Psoas muscle (tissue), 8 donors: ENCODE measurements around the gene PHIP. TPM values are rescaled to one million over a fixed set of nuclear protein-coding genes. Genes with fewer than 3 reads are reported as not detected.

ENCODE experiments used
- ATAC-seq, 4 donors: fragments of 200-7000 bp; cut with Tn5 transposase; one replicate each; pipeline ENCODE4 v1.9.1; 2020; ENCODE audit warnings: moderate library complexity in 3 of 4, mild to moderate bottlenecking in 2 of 4
- DNase-seq, 2 donors: peaks; one replicate each; pipeline ENCODE4 v3.0.0-alpha.2; 2020
- H3K27ac ChIP-seq: fragments of 200-600 bp; one replicate; pipeline ENCODE4 v1.8.0; 2022
- H3K27me3 ChIP-seq, 3 donors: fragments of 200-600 bp in 1 of 3; one replicate each; pipeline versions ENCODE4 v1.6.1 to v1.8.0; 2013 to 2022; ENCODE audit warnings: low read length in 2 of 3, mild to moderate bottlenecking in 2 of 3, moderate library complexity in 1 of 3; ENCODE audit not compliant: insufficient read depth in 3 of 3
- H3K36me3 ChIP-seq, 2 donors: fragments of 200-600 bp in 1 of 2; one replicate each; pipeline versions ENCODE4 v1.6.1 to v1.8.0; 2013 to 2022; ENCODE audit warnings: low read depth in 1 of 2, mild to moderate bottlenecking in 1 of 2, moderate library complexity in 1 of 2; ENCODE audit not compliant: insufficient read depth in 1 of 2
- H3K4me1 ChIP-seq: fragments of 200-600 bp; one replicate; pipeline ENCODE4 v1.8.0; 2022
- H3K4me3 ChIP-seq: fragments of 200-600 bp; one replicate; pipeline ENCODE4 v1.8.0; 2022; ENCODE audit warnings: mild to moderate bottlenecking
- H3K9me3 ChIP-seq: fragments of 200-600 bp; one replicate; pipeline ENCODE4 v1.8.0; 2022
- CTCF ChIP-seq: fragments of 200-600 bp; IDR thresholded peaks from one replicate; pipeline ENCODE4 v1.8.0; 2022; ENCODE audit warnings: antibody characterized with exemption
- WGBS, 3 donors: extraction: QIAGEN DNeasy Blood & Tissue Kit; methylation state at CpG; one replicate each; pipeline versions ENCODE4 v1.1.6 to v1.1.7; 2013; 5-methylcytosine and 5-hydroxymethylcytosine counted together
- intact Hi-C, 2 donors: fragments of 100-400 bp; cut with DNase I; formaldehyde crosslinking; loops; one replicate each; pipeline versions ENCODE4 v1.11.0 to v1.14.2; 2022
- polyA plus RNA-seq, 3 donors: library from polyadenylated mRNA; stranded (reverse); fragments of 200-250 nt; gene quantifications; one replicate each; pipeline ENCODE4 v1.2.3, GENCODE V29; 2013
- total RNA-seq, 4 donors: library from RNA; stranded (reverse); fragmentation: NEBNext Ultra II Directional in 2 of 4; extraction: Animal tissue kit (Norgen Biotek cat#: 25700) in 2 of 4; gene quantifications; one replicate each; pipeline versions ENCODE4 v1.2.1 to v1.2.4, GENCODE V29; 2021 to 2023
- donor health status: healthy with polysubstance abuse.
- donor health status: DM: no; HTN: no; CAD: no; lungs with moderate emphysema.
- donor health status: Bipolar disorder and iron deficiency.
- donor health status: healthy.
- donor health status: DM: yes; HTN: yes; CAD: no.
- donor health status: DM: no; HTN: no; CAD: no.
- donor health status: DM: no; HTN: no; CAD: no.
- donor health status: DM: yes; HTN: yes; CAD: no.

PHIP gene
- total and polyA plus RNA-seq, 7 donors: 3.1 to 15.3 (median 12.1) TPM

GRCh38 chr6:79028641-79029314, 49.3 kb downstream of the PHIP start:
- ATAC-seq (no peak), DNase-seq (no peak)
- Histone ChIP-seq H3K27me3 (no peaks in the 10 kb centered on the region), H3K4me3 (no peak overlapping the region), H3K27ac (no peak overlapping the region), H3K9me3 (no peaks in the 10 kb centered on the region), H3K4me1 (no peaks in the 10 kb centered on the region), H3K36me3 (peaks cover 0 to 26% of the 10 kb centered on the region in 2 donors)
- intact Hi-C loops: no loop called here
- 95 to 100% (median 99%) methylated on average over 1 of the region's 1 CpG for WGBS, 3 donors
- TF ChIP-seq CTCF: no peak

GRCh38 chr6:79011940-79012339, 66.1 kb downstream of the PHIP start:
- no peak for ATAC-seq
- H3K4me1 ChIP-seq: no peaks in the 10 kb centered on the region
- peaks cover 0 to 74% of the 10 kb centered on the region in 2 donors for H3K36me3 ChIP-seq
- H3K27ac ChIP-seq: no peak overlapping the region
- H3K27me3 ChIP-seq: no peaks in the 10 kb centered on the region
- no peak for TF ChIP-seq CTCF
- H3K9me3 ChIP-seq: no peaks in the 10 kb centered on the region
- H3K4me3 ChIP-seq: no peak overlapping the region
- intact Hi-C loops: no loop called here
- no peak for DNase-seq

DNA sequence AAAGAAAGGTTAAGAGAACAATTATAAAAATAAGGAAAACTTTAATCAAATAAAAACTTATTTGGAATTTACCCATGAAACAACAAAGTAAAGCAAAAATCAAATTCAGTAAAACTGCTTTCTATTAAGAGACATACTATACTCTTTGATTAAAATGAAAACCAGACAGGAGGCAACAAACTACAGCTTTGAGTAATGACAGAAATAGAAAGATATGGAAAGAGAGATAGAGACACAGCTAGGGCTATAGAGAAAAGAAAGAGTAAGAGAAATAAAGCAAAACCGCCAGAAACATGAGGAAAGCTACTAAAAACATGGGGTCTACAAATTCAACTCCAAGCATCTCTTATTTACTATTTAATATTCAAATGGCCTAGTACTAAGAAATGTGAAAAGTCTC, 67.6 kb downstream of the PHIP start:
- TF ChIP-seq CTCF: no peak
- no peak for ATAC-seq
- no peak for DNase-seq
- intact Hi-C loops: no loop called here
- H3K4me1 ChIP-seq: no peaks in the 10 kb centered on the region
- H3K9me3 ChIP-seq: no peaks in the 10 kb centered on the region
- H3K4me3 ChIP-seq: no peak overlapping the region
- H3K27ac ChIP-seq: no peak overlapping the region
- 93 to 96% (median 94%) methylated on average over 1 of the region's 1 CpG for WGBS, 3 donors
- H3K27me3 ChIP-seq: no peaks in the 10 kb centered on the region
- peaks cover 0 to 59% of the 10 kb centered on the region in 2 donors for H3K36me3 ChIP-seq

GRCh38 chr6:79009819-79010218, 68.2 kb downstream of the PHIP start:
- no peaks in the 10 kb centered on the region for H3K27me3 ChIP-seq
- no peak overlapping the region for H3K27ac ChIP-seq
- no peaks in the 10 kb centered on the region for H3K9me3 ChIP-seq
- H3K4me1 ChIP-seq: no peaks in the 10 kb centered on the region
- ATAC-seq: no peak
- no peak for TF ChIP-seq CTCF
- no peak overlapping the region for H3K4me3 ChIP-seq
- WGBS, 3 donors: 94 to 99% (median 94%) methylated on average over 1 of the region's 1 CpG
- no peak for DNase-seq
- intact Hi-C loops: no loop called here
- peaks cover 0 to 55% of the 10 kb centered on the region in 2 donors for H3K36me3 ChIP-seq

GRCh38 chr6:79005497-79005896, 72.6 kb downstream of the PHIP start:
- 93 to 97% (median 97%) methylated on average over 1 of the region's 1 CpG for WGBS, 3 donors
- DNase-seq: no peak
- Histone ChIP-seq H3K27me3 (no peaks in the 10 kb centered on the region), H3K27ac (no peak overlapping the region), H3K4me3 (no peak overlapping the region), H3K9me3 (no peaks in the 10 kb centered on the region), H3K36me3 (peaks cover 0 to 71% of the 10 kb centered on the region in 2 donors), H3K4me1 (no peaks in the 10 kb centered on the region)
- no peak for ATAC-seq
- intact Hi-C loops: no loop called here
- TF ChIP-seq CTCF: no peak
